ENCODE results near the gene OPHN1.

OPHN1 gene

DNA sequence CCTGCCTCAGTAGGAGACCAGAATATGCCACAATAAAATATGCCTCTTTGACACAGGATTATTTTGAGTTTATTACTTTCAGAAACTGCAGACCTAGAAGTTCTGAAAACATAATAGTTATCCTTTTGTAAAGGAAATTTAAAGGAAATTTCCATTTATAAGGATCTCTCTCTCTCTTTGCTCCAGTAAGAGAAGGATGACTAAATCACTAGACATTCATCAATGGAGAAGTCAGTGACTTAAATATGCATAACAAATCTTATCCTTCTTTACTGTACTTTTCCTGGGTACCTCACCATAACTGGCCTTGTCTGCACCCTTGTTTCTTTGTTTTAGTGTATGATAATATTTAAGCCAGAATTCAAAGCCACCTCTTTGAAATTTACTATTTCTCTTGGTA is 28.3 kb upstream of the OPHN1 start:
- DNase-seq (ENCODE audit: low read depth) = no peak
- TF ChIP-seq, protein P1, sequence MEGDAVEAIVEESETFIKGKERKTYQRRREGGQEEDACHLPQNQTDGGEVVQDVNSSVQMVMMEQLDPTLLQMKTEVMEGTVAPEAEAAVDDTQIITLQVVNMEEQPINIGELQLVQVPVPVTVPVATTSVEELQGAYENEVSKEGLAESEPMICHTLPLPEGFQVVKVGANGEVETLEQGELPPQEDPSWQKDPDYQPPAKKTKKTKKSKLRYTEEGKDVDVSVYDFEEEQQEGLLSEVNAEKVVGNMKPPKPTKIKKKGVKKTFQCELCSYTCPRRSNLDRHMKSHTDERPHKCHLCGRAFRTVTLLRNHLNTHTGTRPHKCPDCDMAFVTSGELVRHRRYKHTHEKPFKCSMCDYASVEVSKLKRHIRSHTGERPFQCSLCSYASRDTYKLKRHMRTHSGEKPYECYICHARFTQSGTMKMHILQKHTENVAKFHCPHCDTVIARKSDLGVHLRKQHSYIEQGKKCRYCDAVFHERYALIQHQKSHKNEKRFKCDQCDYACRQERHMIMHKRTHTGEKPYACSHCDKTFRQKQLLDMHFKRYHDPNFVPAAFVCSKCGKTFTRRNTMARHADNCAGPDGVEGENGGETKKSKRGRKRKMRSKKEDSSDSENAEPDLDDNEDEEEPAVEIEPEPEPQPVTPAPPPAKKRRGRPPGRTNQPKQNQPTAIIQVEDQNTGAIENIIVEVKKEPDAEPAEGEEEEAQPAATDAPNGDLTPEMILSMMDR (IDR thresholded peaks at IDR 0.05; ENCODE audit: control insufficient read depth, insufficient read depth, low read depth, low read length, missing control alignments) = no peak
- H3K4me3 ChIP-seq (ENCODE audit: control insufficient read depth, low read depth, low read length) = no peak overlapping the region

DNA sequence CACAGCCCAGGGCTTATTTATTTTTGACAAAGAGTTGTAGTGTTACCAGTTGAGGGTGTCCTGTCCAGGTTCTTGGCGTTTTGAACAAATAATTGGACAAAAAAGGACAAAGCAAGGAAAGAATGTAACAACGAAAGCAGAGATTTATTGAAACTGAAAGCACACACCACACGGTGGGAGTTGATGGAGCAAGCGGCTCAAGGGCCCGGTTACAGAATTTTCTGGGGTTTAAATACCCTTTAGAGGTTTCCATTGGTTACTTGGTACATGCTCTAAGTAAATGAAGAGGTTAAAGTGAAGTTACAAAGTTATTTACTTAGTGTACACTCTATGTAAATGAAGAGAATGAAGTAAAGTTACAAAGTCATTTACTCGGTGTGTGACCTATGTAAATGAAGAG is 27.8 kb upstream of the OPHN1 start:
- TF ChIP-seq, protein P1 (IDR thresholded peaks at IDR 0.05; ENCODE audit: control insufficient read depth, insufficient read depth, low read depth, low read length, missing control alignments) = no peak
- no peak overlapping the region for H3K4me3 ChIP-seq (ENCODE audit: control insufficient read depth, low read depth, low read length)
- DNase-seq (ENCODE audit: low read depth) = no peak

DNA sequence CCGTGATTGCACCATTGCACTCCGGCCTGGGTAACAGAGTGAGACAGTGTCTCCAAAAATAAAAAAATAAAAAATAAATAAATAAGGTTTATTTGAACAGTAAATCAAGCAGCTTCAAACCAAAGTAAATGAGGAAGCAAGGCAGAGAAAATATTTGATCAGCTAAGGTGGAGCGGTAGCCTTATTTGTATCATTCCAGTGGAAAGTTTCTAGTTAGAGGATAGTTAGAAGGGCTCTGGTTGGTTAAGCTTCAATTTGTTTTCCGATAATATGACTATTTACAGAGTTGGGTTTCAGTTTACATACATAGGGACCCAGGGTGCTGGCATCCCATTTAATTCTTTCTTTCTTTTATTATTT is 21.8 kb upstream of the OPHN1 start:
- TF ChIP-seq, protein P1 (IDR thresholded peaks at IDR 0.05; ENCODE audit: control insufficient read depth, insufficient read depth, low read depth, low read length, missing control alignments) = no peak
- no peak for DNase-seq (ENCODE audit: low read depth)
- H3K4me3 ChIP-seq (ENCODE audit: control insufficient read depth, low read depth, low read length) = no peak overlapping the region

DNA sequence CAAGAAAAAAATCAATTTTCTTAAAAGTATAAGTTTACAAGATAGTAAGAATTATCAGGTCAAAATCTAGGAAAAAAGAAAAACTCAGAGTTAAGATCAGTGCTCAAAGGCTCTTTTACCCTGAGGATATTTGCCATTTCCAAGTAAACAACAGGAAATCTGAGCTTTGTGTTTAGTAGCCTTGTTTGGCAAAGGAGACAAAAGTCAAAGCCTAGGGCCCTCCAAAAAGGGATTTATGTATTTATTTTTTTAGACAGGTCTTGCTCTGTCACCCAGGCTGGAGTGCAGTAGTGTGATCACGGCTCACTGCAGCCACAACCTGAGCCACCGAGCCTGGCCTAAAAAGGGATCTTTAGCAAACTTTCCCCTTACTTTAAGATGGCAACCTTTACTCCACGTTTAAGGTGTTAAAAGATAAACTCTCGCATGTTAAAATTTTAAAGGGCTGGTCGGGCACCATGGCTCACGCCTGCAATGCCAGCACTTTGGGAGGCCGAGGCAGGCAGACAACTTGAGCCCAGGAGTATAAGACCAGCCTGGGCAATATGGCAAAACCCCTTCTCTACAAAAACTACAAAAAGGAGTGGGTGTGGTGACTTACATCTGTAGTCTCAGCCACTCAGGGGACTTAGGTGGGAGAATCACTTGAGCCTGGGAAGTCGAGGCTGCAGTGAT is 21.3 kb upstream of the OPHN1 start:
- no peak for DNase-seq (ENCODE audit: low read depth)
- H3K4me3 ChIP-seq (ENCODE audit: control insufficient read depth, low read depth, low read length) = no peak overlapping the region
- TF ChIP-seq, protein P1 (IDR thresholded peaks at IDR 0.05; ENCODE audit: control insufficient read depth, insufficient read depth, low read depth, low read length, missing control alignments) = no peak

DNA sequence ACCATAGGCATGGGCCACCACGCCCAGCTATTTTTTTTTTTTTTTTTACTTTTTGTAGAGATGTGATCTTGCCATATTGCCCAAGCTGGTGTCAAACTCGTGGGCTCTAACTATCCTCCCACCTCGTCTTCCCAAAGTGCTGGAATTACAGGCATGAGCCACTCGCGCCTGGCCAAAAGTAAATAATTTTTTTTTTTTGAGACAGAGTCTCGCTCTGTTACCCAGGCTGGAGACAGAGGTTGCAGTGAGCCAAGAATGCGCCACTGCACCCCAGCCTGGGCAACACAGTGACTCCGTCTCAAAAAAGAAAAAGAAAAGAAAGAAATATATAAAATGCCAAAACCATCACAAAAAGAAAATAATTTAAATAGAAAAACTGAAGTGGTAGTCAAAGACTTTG is 18.4 kb upstream of the OPHN1 start:
- TF ChIP-seq, protein P1 (IDR thresholded peaks at IDR 0.05; ENCODE audit: control insufficient read depth, insufficient read depth, low read depth, low read length, missing control alignments) = no peak
- no peak overlapping the region for H3K4me3 ChIP-seq (ENCODE audit: control insufficient read depth, low read depth, low read length)

DNA sequence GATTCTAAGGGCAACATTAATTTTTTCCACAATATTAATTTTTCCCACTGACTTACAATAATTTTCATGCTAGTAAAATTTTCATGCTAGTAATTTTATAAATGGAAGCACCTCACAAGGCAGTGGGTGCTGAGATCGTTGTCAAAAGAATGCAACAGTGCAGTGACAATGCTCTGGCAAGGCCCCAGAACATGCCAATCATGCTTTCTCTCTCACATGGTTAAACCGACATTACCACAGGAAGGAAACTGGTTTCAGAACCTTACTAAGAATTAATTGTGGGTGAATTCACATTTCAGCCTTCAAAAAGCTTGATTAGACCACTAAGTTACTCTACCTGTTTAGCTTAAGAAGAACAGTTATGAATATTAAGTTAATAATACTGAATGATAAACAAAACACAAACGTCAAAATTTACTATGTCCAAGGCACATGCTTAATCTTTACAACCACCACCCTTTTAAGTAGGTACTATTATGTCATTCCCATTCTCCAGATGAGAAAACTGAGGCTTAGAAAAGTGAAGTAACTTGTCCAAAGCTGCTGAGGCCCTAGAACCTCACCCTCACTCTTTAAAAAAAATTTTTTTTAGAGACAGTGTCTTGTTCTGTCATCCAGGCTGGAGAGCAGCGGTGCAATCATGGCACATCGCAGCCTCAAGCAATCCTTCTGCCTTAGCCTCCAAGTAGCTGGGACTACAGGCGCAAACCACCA is 10.0 kb upstream of the OPHN1 start:
- no peak for DNase-seq (ENCODE audit: low read depth)
- TF ChIP-seq, protein P1 (IDR thresholded peaks at IDR 0.05; ENCODE audit: control insufficient read depth, insufficient read depth, low read depth, low read length, missing control alignments) = no peak

More for the DNA sequence above, 18.4 kb upstream of the OPHN1 start:
- no peak for DNase-seq (ENCODE audit: low read depth)

More for the DNA sequence above, 10.0 kb upstream of the OPHN1 start:
- H3K4me3 ChIP-seq (ENCODE audit: control insufficient read depth, low read depth, low read length) = no peak overlapping the region

Measured in AG09309 (cell line).